ENCODE results near the gene IDUA. TPM values are rescaled to one million over a fixed set of nuclear protein-coding genes. Genes with fewer than 3 reads are reported as not detected.

Gene IDUA
- total and polyA plus RNA-seq, 4 donors = 5.1 to 40.2 (median 27.0) TPM

DNA sequence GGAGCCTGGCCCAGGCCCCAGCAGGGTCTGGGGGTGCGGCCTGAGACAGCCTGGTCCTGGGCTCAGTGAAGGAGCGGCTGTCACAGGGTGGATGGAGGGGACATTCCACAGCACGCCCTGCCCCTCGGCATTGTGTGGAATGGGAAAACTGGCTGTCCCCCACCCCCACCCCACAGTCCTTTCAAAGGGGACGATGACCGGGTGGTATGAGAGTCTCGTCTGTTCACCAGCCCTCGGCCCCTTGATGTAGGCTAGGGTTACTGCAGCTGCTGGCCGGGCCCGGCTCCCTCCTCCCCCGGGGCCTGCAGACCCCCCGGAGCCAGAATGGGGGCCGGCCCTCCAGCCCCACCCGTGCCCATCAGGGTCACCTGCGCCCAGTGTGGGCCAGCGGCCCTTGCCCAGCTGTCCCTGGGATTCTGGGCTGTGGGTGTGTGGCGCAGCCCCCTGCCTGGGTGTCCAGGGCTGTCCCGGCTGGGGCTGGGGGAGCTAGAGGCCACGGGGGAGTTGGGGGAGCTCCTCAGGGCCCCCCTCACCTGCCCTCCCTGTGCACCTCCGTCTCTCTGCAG is 36.3 kb downstream of the IDUA start:
- 83% methylated on average over 10 of the region's 20 CpGs for WGBS (ENCODE audit: insufficient coverage)
- no peaks in the 10 kb centered on the region for H3K9me3 ChIP-seq (ENCODE audit: control insufficient read depth, insufficient read depth, low read length)
- peaks cover 36% of the 10 kb centered on the region for H3K4me1 ChIP-seq (ENCODE audit: control insufficient read depth, insufficient read depth, low read length)
- no peak for DNase-seq (ENCODE audit: low read depth in 4 of 6, low spot score in 6 of 6)
- H3K27me3 ChIP-seq (ENCODE audit: control insufficient read depth, insufficient read depth, low read length) = no peaks in the 10 kb centered on the region
- H3K4me3 ChIP-seq (ENCODE audit: low read depth, low read length) = no peak overlapping the region
- peaks cover 81% of the 10 kb centered on the region for H3K36me3 ChIP-seq (ENCODE audit: control insufficient read depth, insufficient read depth, low read length)
- no peak overlapping the region for H3K27ac ChIP-seq (ENCODE audit: low read depth, low read length)

DNA sequence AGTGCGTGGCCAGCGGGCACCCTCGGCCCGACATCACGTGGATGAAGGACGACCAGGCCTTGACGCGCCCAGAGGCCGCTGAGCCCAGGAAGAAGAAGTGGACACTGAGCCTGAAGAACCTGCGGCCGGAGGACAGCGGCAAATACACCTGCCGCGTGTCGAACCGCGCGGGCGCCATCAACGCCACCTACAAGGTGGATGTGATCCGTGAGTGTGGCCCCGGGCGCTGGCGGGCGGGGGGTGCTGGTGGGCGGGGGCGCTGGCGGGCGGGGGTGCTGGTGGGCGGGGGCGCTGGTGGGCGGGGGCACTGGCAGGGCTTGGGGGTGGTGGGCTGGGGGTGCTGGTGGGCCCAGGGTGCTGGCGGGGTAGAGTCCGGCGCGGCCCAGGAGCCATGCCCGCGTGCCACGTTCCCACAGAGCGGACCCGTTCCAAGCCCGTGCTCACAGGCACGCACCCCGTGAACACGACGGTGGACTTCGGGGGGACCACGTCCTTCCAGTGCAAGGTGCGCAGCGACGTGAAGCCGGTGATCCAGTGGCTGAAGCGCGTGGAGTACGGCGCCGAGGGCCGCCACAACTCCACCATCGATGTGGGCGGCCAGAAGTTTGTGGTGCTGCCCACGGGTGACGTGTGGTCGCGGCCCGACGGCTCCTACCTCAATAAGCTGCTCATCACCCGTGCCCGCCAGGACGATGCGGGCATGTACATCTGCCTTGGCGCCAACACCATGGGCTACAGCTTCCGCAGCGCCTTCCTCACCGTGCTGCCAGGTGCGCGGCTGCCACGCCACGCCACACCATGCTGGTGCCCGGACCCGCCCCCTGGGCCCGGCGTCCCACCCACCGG is 37.3 kb downstream of the IDUA start:
- Histone ChIP-seq H3K4me3 (ENCODE audit: low read depth, low read length) (no peak overlapping the region), H3K27me3 (ENCODE audit: control insufficient read depth, insufficient read depth, low read length) (no peaks in the 10 kb centered on the region), H3K4me1 (ENCODE audit: control insufficient read depth, insufficient read depth, low read length) (peaks cover 28% of the 10 kb centered on the region), H3K27ac (ENCODE audit: low read depth, low read length) (no peak overlapping the region), H3K36me3 (ENCODE audit: control insufficient read depth, insufficient read depth, low read length) (peaks cover 82% of the 10 kb centered on the region), H3K9me3 (ENCODE audit: control insufficient read depth, insufficient read depth, low read length) (no peaks in the 10 kb centered on the region)
- DNase-seq (ENCODE audit: low read depth in 4 of 6, low spot score in 6 of 6) = no peak
- WGBS (ENCODE audit: insufficient coverage) = 97% methylated on average over 62 of the region's 83 CpGs

DNA sequence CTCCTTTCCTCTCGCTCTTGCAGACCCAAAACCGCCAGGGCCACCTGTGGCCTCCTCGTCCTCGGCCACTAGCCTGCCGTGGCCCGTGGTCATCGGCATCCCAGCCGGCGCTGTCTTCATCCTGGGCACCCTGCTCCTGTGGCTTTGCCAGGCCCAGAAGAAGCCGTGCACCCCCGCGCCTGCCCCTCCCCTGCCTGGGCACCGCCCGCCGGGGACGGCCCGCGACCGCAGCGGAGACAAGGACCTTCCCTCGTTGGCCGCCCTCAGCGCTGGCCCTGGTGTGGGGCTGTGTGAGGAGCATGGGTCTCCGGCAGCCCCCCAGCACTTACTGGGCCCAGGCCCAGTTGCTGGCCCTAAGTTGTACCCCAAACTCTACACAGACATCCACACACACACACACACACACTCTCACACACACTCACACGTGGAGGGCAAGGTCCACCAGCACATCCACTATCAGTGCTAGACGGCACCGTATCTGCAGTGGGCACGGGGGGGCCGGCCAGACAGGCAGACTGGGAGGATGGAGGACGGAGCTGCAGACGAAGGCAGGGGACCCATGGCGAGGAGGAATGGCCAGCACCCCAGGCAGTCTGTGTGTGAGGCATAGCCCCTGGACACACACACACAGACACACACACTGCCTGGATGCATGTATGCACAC is 38.2 kb downstream of the IDUA start:
- no peaks in the 10 kb centered on the region for H3K9me3 ChIP-seq (ENCODE audit: control insufficient read depth, insufficient read depth, low read length)
- 94% methylated on average over 30 of the region's 32 CpGs for WGBS (ENCODE audit: insufficient coverage)
- H3K27ac ChIP-seq (ENCODE audit: low read depth, low read length) = no peak overlapping the region
- DNase-seq (ENCODE audit: low read depth in 4 of 6, low spot score in 6 of 6) = no peak
- H3K4me1 ChIP-seq (ENCODE audit: control insufficient read depth, insufficient read depth, low read length) = peaks cover 27% of the 10 kb centered on the region
- no peak overlapping the region for H3K4me3 ChIP-seq (ENCODE audit: low read depth, low read length)
- no peaks in the 10 kb centered on the region for H3K27me3 ChIP-seq (ENCODE audit: control insufficient read depth, insufficient read depth, low read length)
- peaks cover 75% of the 10 kb centered on the region for H3K36me3 ChIP-seq (ENCODE audit: control insufficient read depth, insufficient read depth, low read length)

DNA sequence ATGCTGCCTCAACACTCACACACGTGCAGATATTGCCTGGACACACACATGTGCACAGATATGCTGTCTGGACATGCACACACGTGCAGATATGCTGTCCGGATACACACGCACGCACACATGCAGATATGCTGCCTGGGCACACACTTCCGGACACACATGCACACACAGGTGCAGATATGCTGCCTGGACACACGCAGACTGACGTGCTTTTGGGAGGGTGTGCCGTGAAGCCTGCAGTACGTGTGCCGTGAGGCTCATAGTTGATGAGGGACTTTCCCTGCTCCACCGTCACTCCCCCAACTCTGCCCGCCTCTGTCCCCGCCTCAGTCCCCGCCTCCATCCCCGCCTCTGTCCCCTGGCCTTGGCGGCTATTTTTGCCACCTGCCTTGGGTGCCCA is 39.3 kb downstream of the IDUA start:
- WGBS (ENCODE audit: insufficient coverage) = 84% methylated on average over 9 of the region's 17 CpGs

DNA sequence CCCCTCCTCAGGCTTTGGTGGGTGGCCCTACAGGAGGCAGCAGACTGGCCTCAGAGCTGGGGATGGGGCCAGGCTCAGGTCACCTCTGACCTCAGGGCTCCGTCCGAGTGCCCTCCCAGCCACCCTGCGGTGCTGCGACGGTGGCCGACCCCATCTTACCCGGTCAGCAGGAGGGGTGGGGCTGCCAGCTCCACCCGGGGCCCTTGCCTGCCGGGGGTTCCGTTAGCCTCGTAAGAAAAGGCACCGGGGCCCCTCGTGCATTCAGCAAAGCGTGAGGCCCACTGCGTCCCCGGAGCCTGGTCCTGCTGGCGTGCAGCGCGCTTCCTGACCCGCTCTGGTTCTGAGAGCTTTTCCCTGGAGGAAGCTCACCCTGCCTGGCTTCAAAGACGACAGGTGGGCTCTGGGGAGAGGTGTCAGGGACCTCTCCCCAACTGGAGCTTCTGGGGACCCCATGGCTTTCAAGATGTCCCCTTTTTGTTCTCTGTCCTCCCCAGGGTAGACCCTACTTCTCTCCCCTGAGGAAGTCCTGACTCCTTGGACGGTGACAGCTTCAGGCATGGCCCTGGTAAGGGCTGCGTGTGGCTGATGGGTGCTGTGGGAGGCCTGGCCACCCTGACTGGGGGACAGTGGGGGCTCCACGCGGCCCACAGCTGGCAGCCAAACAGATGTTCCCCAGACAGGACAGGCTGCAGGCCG is 40.5 kb downstream of the IDUA start:
- Histone ChIP-seq H3K4me3 (ENCODE audit: low read depth, low read length) (no peak overlapping the region), H3K9me3 (ENCODE audit: control insufficient read depth, insufficient read depth, low read length) (no peaks in the 10 kb centered on the region), H3K27ac (ENCODE audit: low read depth, low read length) (no peak overlapping the region), H3K36me3 (ENCODE audit: control insufficient read depth, insufficient read depth, low read length) (peaks cover 60% of the 10 kb centered on the region), H3K27me3 (ENCODE audit: control insufficient read depth, insufficient read depth, low read length) (no peaks in the 10 kb centered on the region), H3K4me1 (ENCODE audit: control insufficient read depth, insufficient read depth, low read length) (peaks cover 43% of the 10 kb centered on the region)
- no peak for DNase-seq (ENCODE audit: low read depth in 4 of 6, low spot score in 6 of 6)
- WGBS (ENCODE audit: insufficient coverage) = 59% methylated on average over 25 of the region's 26 CpGs

More for the DNA sequence above, 39.3 kb downstream of the IDUA start:
- Histone ChIP-seq H3K4me3 (ENCODE audit: low read depth, low read length) (no peak overlapping the region), H3K4me1 (ENCODE audit: control insufficient read depth, insufficient read depth, low read length) (peaks cover 34% of the 10 kb centered on the region), H3K9me3 (ENCODE audit: control insufficient read depth, insufficient read depth, low read length) (no peaks in the 10 kb centered on the region), H3K27ac (ENCODE audit: low read depth, low read length) (no peak overlapping the region), H3K27me3 (ENCODE audit: control insufficient read depth, insufficient read depth, low read length) (no peaks in the 10 kb centered on the region), H3K36me3 (ENCODE audit: control insufficient read depth, insufficient read depth, low read length) (peaks cover 73% of the 10 kb centered on the region)
- no peak for DNase-seq (ENCODE audit: low read depth in 4 of 6, low spot score in 6 of 6)

DNA sequence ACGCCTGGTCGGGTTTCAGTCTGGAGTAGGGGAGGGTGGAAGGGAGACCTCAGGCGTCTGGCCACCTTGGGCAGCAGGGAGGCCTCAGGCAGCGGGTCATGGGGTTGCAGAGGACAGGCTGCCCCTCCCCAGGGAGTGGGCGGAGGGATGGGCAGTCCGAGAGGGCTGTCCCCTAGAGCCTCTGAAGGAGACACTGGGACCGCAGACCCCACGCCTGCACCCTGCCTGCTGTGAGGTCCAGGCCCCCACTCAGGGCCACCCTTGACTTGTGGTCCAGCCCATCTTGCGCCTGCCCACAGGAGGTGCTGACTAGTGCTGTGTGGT is 41.0 kb downstream of the IDUA start:
- Histone ChIP-seq H3K4me1 (ENCODE audit: control insufficient read depth, insufficient read depth, low read length) (peaks cover 43% of the 10 kb centered on the region), H3K27ac (ENCODE audit: low read depth, low read length) (no peak overlapping the region), H3K4me3 (ENCODE audit: low read depth, low read length) (no peak overlapping the region), H3K27me3 (ENCODE audit: control insufficient read depth, insufficient read depth, low read length) (no peaks in the 10 kb centered on the region), H3K9me3 (ENCODE audit: control insufficient read depth, insufficient read depth, low read length) (no peaks in the 10 kb centered on the region), H3K36me3 (ENCODE audit: control insufficient read depth, insufficient read depth, low read length) (peaks cover 55% of the 10 kb centered on the region)
- no peak for DNase-seq (ENCODE audit: low read depth in 4 of 6, low spot score in 6 of 6)
- 71% methylated on average over 9 of the region's 9 CpGs for WGBS (ENCODE audit: insufficient coverage)

DNA sequence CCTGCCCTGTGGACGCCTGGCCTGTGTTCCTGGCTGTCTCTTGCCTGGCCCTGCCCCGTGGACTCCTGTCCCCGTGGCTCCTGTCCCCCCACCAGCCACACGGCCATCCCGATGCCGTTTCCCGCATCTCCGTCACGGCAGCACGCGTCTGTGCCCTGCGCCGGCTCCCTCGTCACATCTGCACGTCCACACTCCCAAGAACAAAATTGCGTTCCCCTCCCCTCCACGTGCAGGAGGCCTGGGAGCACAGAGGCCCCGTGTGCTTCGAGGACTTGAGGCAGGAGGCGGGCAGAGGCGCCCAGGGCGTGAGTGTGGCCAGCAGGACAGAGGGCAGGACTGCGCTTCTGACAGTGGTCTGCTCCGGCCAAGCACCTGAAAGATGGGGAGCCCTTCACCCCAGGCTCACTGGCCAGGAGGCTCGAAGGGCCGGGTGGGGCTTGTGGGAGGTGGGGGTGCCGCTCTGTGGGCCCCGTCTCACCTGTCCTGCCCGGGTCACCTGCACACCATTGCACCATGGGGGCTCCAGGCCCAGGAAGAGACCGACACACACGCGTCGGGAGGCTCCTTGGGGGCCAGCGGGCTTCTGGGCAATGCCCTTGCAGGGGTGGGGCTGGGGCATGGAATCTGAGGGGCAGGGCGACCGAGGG is 41.9 kb downstream of the IDUA start:
- Histone ChIP-seq H3K4me1 (ENCODE audit: control insufficient read depth, insufficient read depth, low read length) (peaks cover 50% of the 10 kb centered on the region), H3K27ac (ENCODE audit: low read depth, low read length) (no peak overlapping the region), H3K27me3 (ENCODE audit: control insufficient read depth, insufficient read depth, low read length) (no peaks in the 10 kb centered on the region), H3K36me3 (ENCODE audit: control insufficient read depth, insufficient read depth, low read length) (peaks cover 47% of the 10 kb centered on the region), H3K9me3 (ENCODE audit: control insufficient read depth, insufficient read depth, low read length) (no peaks in the 10 kb centered on the region), H3K4me3 (ENCODE audit: low read depth, low read length) (no peak overlapping the region)
- 85% methylated on average over 36 of the region's 36 CpGs for WGBS (ENCODE audit: insufficient coverage)
- no peak for DNase-seq (ENCODE audit: low read depth in 4 of 6, low spot score in 6 of 6)

DNA sequence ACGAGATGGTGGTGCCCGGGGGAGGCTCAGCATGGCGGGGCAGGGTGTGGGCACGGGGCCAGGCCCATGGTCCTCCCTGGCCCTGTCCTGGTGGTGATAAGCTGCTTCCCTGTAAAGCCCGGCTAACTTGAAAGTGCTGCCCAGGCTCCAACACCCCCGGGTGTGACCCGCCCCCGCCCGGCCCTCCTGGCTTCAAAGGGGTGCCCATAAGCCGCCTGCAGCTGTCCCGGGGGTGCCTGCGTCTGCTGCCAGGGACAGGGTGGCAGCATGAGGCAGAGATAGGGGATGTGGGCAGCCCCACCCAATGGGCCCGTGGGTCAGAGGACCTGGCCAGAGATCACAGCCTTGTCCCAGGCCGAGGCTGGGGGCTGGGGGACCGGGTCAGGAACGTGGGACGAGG is 42.7 kb downstream of the IDUA start:
- 83% methylated on average over 17 of the region's 17 CpGs for WGBS (ENCODE audit: insufficient coverage)
- H3K4me1 ChIP-seq (ENCODE audit: control insufficient read depth, insufficient read depth, low read length) = peaks cover 58% of the 10 kb centered on the region
- no peak for DNase-seq (ENCODE audit: low read depth in 4 of 6, low spot score in 6 of 6)
- no peaks in the 10 kb centered on the region for H3K9me3 ChIP-seq (ENCODE audit: control insufficient read depth, insufficient read depth, low read length)
- peaks cover 40% of the 10 kb centered on the region for H3K36me3 ChIP-seq (ENCODE audit: control insufficient read depth, insufficient read depth, low read length)
- H3K27ac ChIP-seq (ENCODE audit: low read depth, low read length) = no peak overlapping the region
- no peaks in the 10 kb centered on the region for H3K27me3 ChIP-seq (ENCODE audit: control insufficient read depth, insufficient read depth, low read length)
- H3K4me3 ChIP-seq (ENCODE audit: low read depth, low read length) = no peak overlapping the region

DNA sequence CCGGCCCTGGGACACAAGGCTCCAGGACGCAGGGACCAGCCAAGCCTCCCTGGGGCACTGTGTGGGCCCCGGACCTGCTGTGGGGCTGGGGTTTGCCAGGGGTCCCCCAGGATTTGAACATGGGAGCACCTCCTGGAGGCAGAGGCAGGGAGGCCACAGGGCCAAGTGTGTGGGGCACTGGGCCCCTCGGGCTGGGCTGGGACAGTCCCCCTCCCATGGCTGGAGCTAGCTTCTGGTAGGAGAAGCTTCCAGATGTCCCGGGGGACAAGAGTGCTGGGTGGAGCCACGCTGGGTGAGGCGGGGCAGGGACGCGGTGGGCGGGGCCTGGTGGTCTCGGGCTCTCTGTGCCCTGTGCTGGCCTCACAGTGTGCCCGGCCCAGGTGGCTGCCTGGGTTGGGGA is 43.2 kb downstream of the IDUA start:
- Histone ChIP-seq H3K4me3 (ENCODE audit: low read depth, low read length) (no peak overlapping the region), H3K4me1 (ENCODE audit: control insufficient read depth, insufficient read depth, low read length) (peaks cover 63% of the 10 kb centered on the region), H3K36me3 (ENCODE audit: control insufficient read depth, insufficient read depth, low read length) (peaks cover 35% of the 10 kb centered on the region), H3K27me3 (ENCODE audit: control insufficient read depth, insufficient read depth, low read length) (no peaks in the 10 kb centered on the region), H3K27ac (ENCODE audit: low read depth, low read length) (no peak overlapping the region), H3K9me3 (ENCODE audit: control insufficient read depth, insufficient read depth, low read length) (no peaks in the 10 kb centered on the region)
- WGBS (ENCODE audit: insufficient coverage) = 56% methylated on average over 12 of the region's 12 CpGs
- no peak for DNase-seq (ENCODE audit: low read depth in 4 of 6, low spot score in 6 of 6)

All from spinal cord (tissue), 10 donors.